Measurements from ENCODE around the gene ABHD16B. TPM values are rescaled to one million over a fixed set of nuclear protein-coding genes. Genes with fewer than 3 reads are reported as not detected.

ABHD16B gene
- polyA plus RNA-seq, 1 donor (not counting 4 experiments of a cell fraction or from before 2014, with no cell fraction given): not detected

GRCh38 chr20:63881451-63882226 lies 20.3 kb downstream of the ABHD16B start:
- Histone ChIP-seq H3K4me3 (ENCODE audit: control insufficient read depth in 2 of 3, extremely low read depth in 1 of 3, insufficient read depth in 2 of 3, low read depth in 1 of 3, low read length in 3 of 3) (no peak overlapping the region), H3K9me1 (ENCODE audit: control insufficient read depth, extremely low read depth, insufficient read depth, low read length) (no peaks in the 10 kb centered on the region), H3K27me3 (ENCODE audit: control insufficient read depth, extremely low read depth, insufficient read depth, low read length) (no peaks in the 10 kb centered on the region), H3K9ac (ENCODE audit: control insufficient read depth, extremely low read depth, insufficient read depth, low read length) (no peak overlapping the region), H2AFZ (ENCODE audit: control insufficient read depth, low read length) (no peak overlapping the region), H4K20me1 (ENCODE audit: control insufficient read depth, extremely low read depth, insufficient read depth, low read length) (peaks cover 42% of the 10 kb centered on the region), H3K4me2 (ENCODE audit: control insufficient read depth, extremely low read depth, insufficient read depth, low read depth, low read length) (no peak overlapping the region), H3K27ac (ENCODE audit: control insufficient read depth, insufficient read depth, low read length) (no peak overlapping the region), H3K9me3 (ENCODE audit: control insufficient read depth, low read depth, low read length) (no peaks in the 10 kb centered on the region), H3K4me1 (ENCODE audit: control insufficient read depth, extremely low read depth, insufficient read depth, low read length) (peaks cover 20% of the 10 kb centered on the region), H3K79me2 (ENCODE audit: control insufficient read depth, insufficient read depth, low read length) (peaks cover 74% of the 10 kb centered on the region), H3K36me3 (ENCODE audit: control insufficient read depth in 2 of 2, extremely low read depth in 1 of 2, insufficient read depth in 2 of 2, low read length in 2 of 2) (peaks cover 44 to 58% of the 10 kb centered on the region in 2 experiments)
- FAIRE-seq (no peak), DNase-seq (ENCODE audit: low read depth, low spot score) (no peak)
- dilution Hi-C loops (cut with MboI; ENCODE audit: extremely low pct_ligation_motif_present, low sequenced_read_pairs): no loop called here
- no peak for TF ChIP-seq CTCF (optimal IDR thresholded peaks at IDR 0.05 in 1 of 3, IDR thresholded peaks at IDR 0.05 in 1 of 3, conservative IDR thresholded peaks at IDR 0.05 in 1 of 3; ENCODE audit: extremely low read depth in 1 of 3, insufficient read depth in 2 of 3, low read length in 3 of 3)
- TF ChIP-seq EZH2 (IDR thresholded peaks at IDR 0.05; ENCODE audit: low read length): no peak

- Histone ChIP-seq H3K27me3 (ENCODE audit: control insufficient read depth, extremely low read depth, insufficient read depth, low read length) (no peaks in the 10 kb centered on the region), H3K4me3 (ENCODE audit: control insufficient read depth in 2 of 3, extremely low read depth in 1 of 3, insufficient read depth in 2 of 3, low read depth in 1 of 3, low read length in 3 of 3) (no peak overlapping the region), H3K9ac (ENCODE audit: control insufficient read depth, extremely low read depth, insufficient read depth, low read length) (no peak overlapping the region), H3K4me2 (ENCODE audit: control insufficient read depth, extremely low read depth, insufficient read depth, low read depth, low read length) (no peak overlapping the region), H3K27ac (ENCODE audit: control insufficient read depth, insufficient read depth, low read length) (no peak overlapping the region), H3K9me1 (ENCODE audit: control insufficient read depth, extremely low read depth, insufficient read depth, low read length) (no peaks in the 10 kb centered on the region), H3K79me2 (ENCODE audit: control insufficient read depth, insufficient read depth, low read length) (peaks cover 76% of the 10 kb centered on the region), H2AFZ (ENCODE audit: control insufficient read depth, low read length) (no peak overlapping the region), H3K4me1 (ENCODE audit: control insufficient read depth, extremely low read depth, insufficient read depth, low read length) (peaks cover 20% of the 10 kb centered on the region), H3K9me3 (ENCODE audit: control insufficient read depth, low read depth, low read length) (no peaks in the 10 kb centered on the region), H4K20me1 (ENCODE audit: control insufficient read depth, extremely low read depth, insufficient read depth, low read length) (peaks cover 39% of the 10 kb centered on the region), H3K36me3 (ENCODE audit: control insufficient read depth in 2 of 2, extremely low read depth in 1 of 2, insufficient read depth in 2 of 2, low read length in 2 of 2) (peaks cover 48 to 59% of the 10 kb centered on the region in 2 experiments)
- FAIRE-seq: no peak
- dilution Hi-C loops (cut with MboI; ENCODE audit: extremely low pct_ligation_motif_present, low sequenced_read_pairs): no loop called here
- DNase-seq (ENCODE audit: low read depth, low spot score): no peak
- no peak for TF ChIP-seq EZH2 (IDR thresholded peaks at IDR 0.05; ENCODE audit: low read length)
- no peak for TF ChIP-seq CTCF (optimal IDR thresholded peaks at IDR 0.05 in 1 of 3, IDR thresholded peaks at IDR 0.05 in 1 of 3, conservative IDR thresholded peaks at IDR 0.05 in 1 of 3; ENCODE audit: extremely low read depth in 1 of 3, insufficient read depth in 2 of 3, low read length in 3 of 3)
Measured at GRCh38 chr20:63882257-63883200, 21.2 kb downstream of the ABHD16B start.

Data from keratinocyte (primary cell).